ENCODE results near the gene MCC.

- no peak for TF ChIP-seq CTCF (IDR thresholded peaks at IDR 0.05)
- no peak for TF ChIP-seq POLR2A (IDR thresholded peaks at IDR 0.05)
Measured at GRCh38 chr5:113182658-113183344, 305.5 kb downstream of the MCC start.

Data from breast epithelium (tissue), 3 donors.